ENCODE data around the gene DNAJB1. TPM values are rescaled to one million over a fixed set of nuclear protein-coding genes. Genes with fewer than 3 reads are reported as not detected.
"Not testable (repeated sequence)": the region's sequence is repeated elsewhere in the genome, so short reads cannot be mapped to it uniquely, and the experiment has no call there.

DNAJB1 gene
- 10 to 100 TPM in 11 of 12 donors, not detected in 1; 68.0 to 89.3 (median 76.1) TPM for polyA plus RNA-seq (ENCODE audit: insufficient read length in 12 of 12)
- long read RNA-seq, donor 1, transcript DNAJB1-208 (3 exons, 882 nt), result minor isoform, 5 of 119 reads
- long read RNA-seq, donor 1, transcript DNAJB1-201 (3 exons, 2,264 nt), result major isoform, 45 of 119 reads
- long read RNA-seq, donor 1, partial matches to known transcripts, result 69 of 119 reads
- long read RNA-seq, donor 1, other reads (novel, unspliced or antisense), result 0 of 119 reads
- long read RNA-seq, donor 2, transcript DNAJB1-201 (3 exons, 2,264 nt), result major isoform, 50 of 75 reads
- long read RNA-seq, donor 2, partial matches to known transcripts, result 23 of 75 reads
- long read RNA-seq, donor 2, other reads (novel, unspliced or antisense), result 0 of 75 reads
- long read RNA-seq, donor 3, transcript DNAJB1-201 (3 exons, 2,264 nt), result major isoform, 18 of 33 reads
- long read RNA-seq, donor 3, partial matches to known transcripts, result 15 of 33 reads
- long read RNA-seq, donor 3, other reads (novel, unspliced or antisense), result 0 of 33 reads
- long read RNA-seq, donor 4, transcript DNAJB1-201 (3 exons, 2,264 nt), result major isoform, 14 of 19 reads
- long read RNA-seq, donor 4, partial matches to known transcripts, result 5 of 19 reads
- long read RNA-seq, donor 4, other reads (novel, unspliced or antisense), result 0 of 19 reads
- long read RNA-seq, donor 5, transcript DNAJB1-201 (3 exons, 2,264 nt), result major isoform, 28 of 164 reads
- long read RNA-seq, donor 5, partial matches to known transcripts, result 102 of 164 reads
- long read RNA-seq, donor 5, other reads (novel, unspliced or antisense), result 30 of 164 reads
- long read RNA-seq, donor 6, transcript DNAJB1-201 (3 exons, 2,264 nt), result major isoform, 15 of 28 reads
- long read RNA-seq, donor 6, partial matches to known transcripts, result 12 of 28 reads
- long read RNA-seq, donor 6, other reads (novel, unspliced or antisense), result 0 of 28 reads
- long read RNA-seq, donor 7, transcript DNAJB1-201 (3 exons, 2,264 nt), result major isoform, 8 of 18 reads
- long read RNA-seq, donor 7, partial matches to known transcripts, result 9 of 18 reads
- long read RNA-seq, donor 7, other reads (novel, unspliced or antisense), result 0 of 18 reads
- long read RNA-seq, donor 8, transcript DNAJB1-201 (3 exons, 2,264 nt), result major isoform, 33 of 162 reads
- long read RNA-seq, donor 8, partial matches to known transcripts, result 105 of 162 reads
- long read RNA-seq, donor 8, other reads (novel, unspliced or antisense), result 22 of 162 reads
- long read RNA-seq, donor 9, transcript DNAJB1-201 (3 exons, 2,264 nt), result major isoform, 16 of 83 reads
- long read RNA-seq, donor 9, partial matches to known transcripts, result 41 of 83 reads
- long read RNA-seq, donor 9, other reads (novel, unspliced or antisense), result 25 of 83 reads
- long read RNA-seq, donor 10, transcript DNAJB1-201 (3 exons, 2,264 nt), result major isoform, 25 of 46 reads
- long read RNA-seq, donor 10, partial matches to known transcripts, result 20 of 46 reads
- long read RNA-seq, donor 10, other reads (novel, unspliced or antisense), result 0 of 46 reads
- long read RNA-seq, donor 11, transcript DNAJB1-201 (3 exons, 2,264 nt), result major isoform, 36 of 90 reads
- long read RNA-seq, donor 11, partial matches to known transcripts, result 34 of 90 reads
- long read RNA-seq, donor 11, other reads (novel, unspliced or antisense), result 16 of 90 reads

GRCh38 chr19:14517840-14518505 is at the start of gene DNAJB1:
Gene DNAJB1 (minus strand): TSS chr19:14518397. CDS start chr19:14518349, 48 bp downstream.
- DNase-seq, result peak; percentile 79

DNA sequence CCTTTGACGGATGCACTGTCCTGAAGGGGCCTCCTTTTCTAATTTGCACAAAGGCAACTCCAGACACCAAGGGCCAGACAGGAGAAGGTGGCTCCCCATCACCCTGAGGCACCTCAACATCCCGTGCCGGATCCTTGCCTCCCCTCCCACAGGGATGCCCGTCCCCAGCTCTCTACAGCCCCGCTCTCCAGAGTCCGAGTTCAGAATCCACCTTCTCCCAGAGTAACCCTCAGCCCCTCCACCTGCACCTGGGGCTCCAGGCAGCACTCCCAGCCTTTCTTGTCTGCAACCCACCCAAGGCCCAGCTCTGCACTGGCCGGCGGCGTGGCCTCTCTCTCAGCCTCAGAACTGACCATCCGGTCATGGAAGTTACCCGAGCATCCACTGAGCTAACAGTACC is 48.9 kb upstream of the DNAJB1 start:
- no peak for DNase-seq

DNA sequence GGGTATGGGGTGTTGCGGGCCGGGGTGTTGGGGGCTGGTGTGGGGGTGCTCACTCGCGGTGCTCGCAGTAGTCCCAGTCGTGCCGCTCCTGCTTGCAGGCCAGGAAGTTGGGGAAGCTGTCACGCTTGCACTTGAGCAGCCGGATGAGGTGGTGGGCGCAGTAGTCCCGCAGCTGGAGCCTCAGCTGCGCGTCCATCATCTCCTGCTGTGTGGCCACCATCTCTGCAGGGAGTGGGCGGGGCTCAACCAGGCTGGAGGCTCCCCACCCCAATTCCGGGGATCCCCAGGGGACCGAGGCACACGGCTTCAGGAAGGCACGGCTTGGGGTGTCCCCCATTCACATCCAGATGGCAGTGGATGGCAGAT is 48.5 kb upstream of the DNAJB1 start:
- DNase-seq, result no peak

- DNase-seq, result no peak
These were observed 47.8 kb upstream of the DNAJB1 start for GRCh38 chr19:14565765-14566711.

GRCh38 chr19:14565298-14565679 is 47.1 kb upstream of the DNAJB1 start:
- no peak for DNase-seq

- DNase-seq, result not testable (repeated sequence)
These were observed 46.6 kb upstream of the DNAJB1 start for GRCh38 chr19:14564652-14565297.

DNA sequence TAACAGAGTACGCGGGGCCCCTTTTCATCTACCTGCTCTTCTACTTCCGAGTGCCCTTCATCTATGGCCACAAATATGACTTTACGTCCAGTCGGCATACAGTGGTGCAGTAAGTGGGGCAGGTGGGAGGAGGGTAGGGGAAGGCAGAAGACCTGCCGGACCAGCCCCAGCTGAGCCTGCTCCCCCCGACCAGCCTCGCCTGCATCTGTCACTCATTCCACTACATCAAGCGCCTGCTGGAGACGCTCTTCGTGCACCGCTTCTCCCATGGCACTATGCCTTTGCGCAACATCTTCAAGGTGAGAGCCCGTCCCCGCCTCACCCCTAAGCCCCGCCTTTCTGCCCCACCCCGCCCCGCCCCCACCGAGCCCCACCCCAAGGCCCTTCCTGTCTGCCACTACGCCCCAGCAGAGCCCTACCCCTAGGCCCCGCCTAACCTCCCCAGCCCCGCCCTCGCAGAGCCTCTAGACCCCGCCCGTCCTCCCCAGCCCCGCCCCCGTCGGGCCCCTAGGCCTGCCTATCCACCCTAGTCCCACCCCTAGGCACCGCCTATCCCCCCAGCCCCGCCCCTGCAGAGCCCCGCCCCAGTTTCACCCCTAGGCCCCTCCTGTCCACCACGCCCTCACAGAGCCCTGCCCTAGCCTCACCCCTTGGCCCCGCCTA is 45.9 kb upstream of the DNAJB1 start:
- DNase-seq, result no peak

- DNase-seq, result no peak
These were observed 45.4 kb upstream of the DNAJB1 start for GRCh38 chr19:14563590-14563926.

- no peak for DNase-seq
These were observed 44.7 kb upstream of the DNAJB1 start for GRCh38 chr19:14562660-14563589.

GRCh38 chr19:14561847-14562351 is 43.7 kb upstream of the DNAJB1 start:
- DNase-seq, result no peak

GRCh38 chr19:14561249-14561648 is 43.1 kb upstream of the DNAJB1 start:
- no peak for DNase-seq

DNA sequence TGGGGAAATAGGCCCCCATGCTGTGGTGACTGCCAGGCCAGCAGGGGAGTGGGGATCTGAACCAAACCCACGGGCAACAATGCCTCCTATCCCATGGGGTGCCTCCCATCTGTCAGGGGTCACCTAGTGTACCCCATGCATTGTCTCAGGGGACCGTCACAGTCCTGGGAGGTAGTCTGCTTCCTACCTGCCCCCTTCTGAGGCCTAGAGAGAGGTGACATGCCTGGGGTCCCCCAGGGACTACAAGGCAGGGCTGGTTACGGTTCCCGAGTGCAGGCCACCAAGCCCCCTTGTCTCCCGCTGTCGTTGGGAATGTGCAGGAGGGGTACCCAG is 42.5 kb upstream of the DNAJB1 start:
- no peak for DNase-seq

DNA sequence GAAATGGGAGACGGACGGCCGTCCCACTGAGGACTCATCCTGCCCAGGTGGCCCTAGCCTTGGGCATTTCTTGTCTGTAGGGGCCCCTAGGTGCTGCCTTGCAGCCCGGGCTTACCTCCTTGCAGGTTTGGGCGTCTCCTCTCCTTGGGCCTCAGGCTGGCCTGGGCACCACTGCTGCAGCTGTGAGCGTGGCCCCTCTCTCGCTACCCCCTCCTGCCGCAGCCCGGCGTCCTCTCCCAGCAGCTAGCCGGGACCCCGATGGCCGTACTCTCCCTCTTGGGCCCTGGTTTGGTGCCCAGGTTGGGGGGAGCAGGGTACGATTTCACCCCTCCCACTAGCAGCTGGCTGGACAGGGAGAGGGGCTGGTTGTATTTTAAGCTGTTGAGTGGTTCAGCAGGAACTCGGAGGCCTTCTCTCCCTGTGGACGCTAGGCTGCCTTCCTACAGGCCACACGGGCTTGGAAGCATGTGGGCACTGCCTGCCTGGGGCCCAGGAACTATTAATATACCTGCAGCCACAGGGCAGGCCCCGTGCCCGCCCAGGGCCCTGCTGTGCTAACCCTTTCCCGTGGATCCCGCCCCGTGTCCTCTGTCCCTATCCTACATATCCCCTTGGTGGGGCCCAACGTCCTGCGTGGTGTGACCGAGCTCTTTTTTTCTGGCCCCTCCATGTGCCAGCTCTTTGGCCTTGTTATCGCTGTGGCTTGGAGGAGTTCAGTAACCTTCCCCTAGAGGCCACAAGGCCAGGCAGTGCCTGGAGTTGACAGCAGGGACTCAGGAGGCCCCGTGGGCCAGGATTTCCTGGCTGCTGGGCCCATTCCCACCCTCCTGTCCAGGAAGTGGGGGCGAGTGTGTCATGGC is 41.9 kb upstream of the DNAJB1 start:
- no peak for DNase-seq

- DNase-seq, result no peak
These were observed 40.3 kb upstream of the DNAJB1 start for GRCh38 chr19:14558370-14559066.

DNA sequence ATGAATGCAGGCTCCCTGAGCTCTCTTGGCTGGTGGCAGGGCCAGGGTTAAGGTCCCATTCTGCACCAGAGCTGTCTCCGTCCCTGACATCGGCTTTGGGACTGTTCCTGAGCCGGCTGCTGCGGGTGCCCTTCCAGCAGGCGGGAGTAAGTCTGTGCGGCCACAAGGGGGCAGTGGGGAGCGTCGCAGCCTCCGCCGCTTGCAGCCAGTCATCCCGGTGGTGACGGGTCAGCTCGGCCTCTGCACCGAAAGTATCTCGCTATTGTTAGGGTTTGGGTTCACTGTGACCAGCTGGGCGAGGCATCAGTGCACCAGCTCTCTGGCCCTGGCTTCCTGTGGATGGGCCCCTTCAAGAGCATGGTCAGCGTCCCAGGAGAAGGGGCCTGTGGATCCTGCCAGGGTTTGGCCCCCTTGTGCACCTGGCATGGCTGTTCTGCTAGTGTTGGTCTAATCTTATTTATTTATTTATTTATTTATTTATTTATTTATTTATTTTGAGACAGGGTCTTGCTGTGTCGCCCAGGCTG is 38.5 kb upstream of the DNAJB1 start:
- DNase-seq, result peak; percentile 71
